ENCODE results near the gene TPBG.

GRCh38 chr6:82376636-82377035 lies 13.0 kb downstream of the TPBG start:
- TF ChIP-seq, protein P1, sequence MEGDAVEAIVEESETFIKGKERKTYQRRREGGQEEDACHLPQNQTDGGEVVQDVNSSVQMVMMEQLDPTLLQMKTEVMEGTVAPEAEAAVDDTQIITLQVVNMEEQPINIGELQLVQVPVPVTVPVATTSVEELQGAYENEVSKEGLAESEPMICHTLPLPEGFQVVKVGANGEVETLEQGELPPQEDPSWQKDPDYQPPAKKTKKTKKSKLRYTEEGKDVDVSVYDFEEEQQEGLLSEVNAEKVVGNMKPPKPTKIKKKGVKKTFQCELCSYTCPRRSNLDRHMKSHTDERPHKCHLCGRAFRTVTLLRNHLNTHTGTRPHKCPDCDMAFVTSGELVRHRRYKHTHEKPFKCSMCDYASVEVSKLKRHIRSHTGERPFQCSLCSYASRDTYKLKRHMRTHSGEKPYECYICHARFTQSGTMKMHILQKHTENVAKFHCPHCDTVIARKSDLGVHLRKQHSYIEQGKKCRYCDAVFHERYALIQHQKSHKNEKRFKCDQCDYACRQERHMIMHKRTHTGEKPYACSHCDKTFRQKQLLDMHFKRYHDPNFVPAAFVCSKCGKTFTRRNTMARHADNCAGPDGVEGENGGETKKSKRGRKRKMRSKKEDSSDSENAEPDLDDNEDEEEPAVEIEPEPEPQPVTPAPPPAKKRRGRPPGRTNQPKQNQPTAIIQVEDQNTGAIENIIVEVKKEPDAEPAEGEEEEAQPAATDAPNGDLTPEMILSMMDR (IDR thresholded peaks at IDR 0.05; ENCODE audit: low read depth, low read length, poor library complexity, severe bottlenecking): no peak
- no peak for TF ChIP-seq EZH2phosphoT487 (IDR thresholded peaks at IDR 0.05; ENCODE audit: borderline replicate concordance, low read length)

All from DOHH2 (cell line).